Right forelimb (tissue), 1 donor: ENCODE results near the gene SREBF1.

ENCODE experiments used
- DNase-seq: peaks from one replicate; pipeline ENCODE4 v3.0.0-alpha.2; 2018

The SREBF1 gene

GRCh38 chr17:17822616-17823015 is 14.2 kb downstream of the SREBF1 start:
- no peak for DNase-seq

DNA sequence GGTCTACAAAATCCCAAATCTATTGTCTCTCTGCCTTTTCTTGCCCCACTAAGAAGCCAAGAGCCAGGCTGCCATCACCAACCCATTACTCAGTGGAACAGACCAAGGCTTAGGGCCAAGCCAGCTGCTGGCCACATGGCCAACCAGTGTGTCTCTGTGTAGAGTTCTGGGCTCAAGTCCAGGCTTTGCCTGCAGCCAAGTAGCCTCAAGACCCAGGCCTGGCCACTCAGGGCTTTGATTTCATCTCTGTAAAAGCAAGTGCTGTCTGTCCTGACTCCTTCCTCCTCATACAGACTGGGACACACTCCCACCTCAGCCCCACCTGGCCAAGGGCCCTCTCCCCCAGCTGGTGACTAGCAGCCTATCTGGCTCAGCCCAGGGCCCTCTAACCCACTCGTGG is 14.6 kb downstream of the SREBF1 start:
- no peak for DNase-seq

- DNase-seq: no peak
Measured at GRCh38 chr17:17820463-17821158, 16.2 kb downstream of the SREBF1 start.

- no peak for DNase-seq
Measured at GRCh38 chr17:17820046-17820445, 16.7 kb downstream of the SREBF1 start.

GRCh38 chr17:17819561-17819995 is 17.2 kb downstream of the SREBF1 start:
- no peak for DNase-seq

DNA sequence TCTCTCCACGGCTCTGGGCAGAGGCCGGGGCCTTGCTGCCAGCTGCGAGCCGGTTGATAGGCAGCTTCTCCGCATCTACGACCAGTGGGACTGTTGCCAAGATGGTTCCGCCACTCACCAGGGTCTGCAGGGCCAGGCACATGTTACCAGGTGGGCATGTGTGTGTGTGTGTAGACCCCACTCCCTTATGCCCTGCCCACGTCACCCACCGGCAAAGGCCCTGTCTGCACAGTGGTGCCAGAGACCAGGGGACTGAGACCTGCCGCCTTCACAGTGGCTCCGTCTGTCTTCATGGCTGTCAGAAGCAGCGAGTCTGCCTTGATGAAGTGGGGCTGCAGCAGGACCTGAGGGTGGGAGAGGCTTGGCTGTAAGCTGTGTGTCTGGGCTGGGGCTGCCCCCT is 17.7 kb downstream of the SREBF1 start:
- DNase-seq: no peak

- no peak for DNase-seq
Measured at GRCh38 chr17:17818088-17818526, 18.7 kb downstream of the SREBF1 start.

GRCh38 chr17:17817552-17817947 is 19.2 kb downstream of the SREBF1 start:
- no peak for DNase-seq

GRCh38 chr17:17816831-17817551 is 19.8 kb downstream of the SREBF1 start:
- DNase-seq: no peak

- DNase-seq: no peak
Measured at GRCh38 chr17:17816240-17816814, 20.5 kb downstream of the SREBF1 start.

DNA sequence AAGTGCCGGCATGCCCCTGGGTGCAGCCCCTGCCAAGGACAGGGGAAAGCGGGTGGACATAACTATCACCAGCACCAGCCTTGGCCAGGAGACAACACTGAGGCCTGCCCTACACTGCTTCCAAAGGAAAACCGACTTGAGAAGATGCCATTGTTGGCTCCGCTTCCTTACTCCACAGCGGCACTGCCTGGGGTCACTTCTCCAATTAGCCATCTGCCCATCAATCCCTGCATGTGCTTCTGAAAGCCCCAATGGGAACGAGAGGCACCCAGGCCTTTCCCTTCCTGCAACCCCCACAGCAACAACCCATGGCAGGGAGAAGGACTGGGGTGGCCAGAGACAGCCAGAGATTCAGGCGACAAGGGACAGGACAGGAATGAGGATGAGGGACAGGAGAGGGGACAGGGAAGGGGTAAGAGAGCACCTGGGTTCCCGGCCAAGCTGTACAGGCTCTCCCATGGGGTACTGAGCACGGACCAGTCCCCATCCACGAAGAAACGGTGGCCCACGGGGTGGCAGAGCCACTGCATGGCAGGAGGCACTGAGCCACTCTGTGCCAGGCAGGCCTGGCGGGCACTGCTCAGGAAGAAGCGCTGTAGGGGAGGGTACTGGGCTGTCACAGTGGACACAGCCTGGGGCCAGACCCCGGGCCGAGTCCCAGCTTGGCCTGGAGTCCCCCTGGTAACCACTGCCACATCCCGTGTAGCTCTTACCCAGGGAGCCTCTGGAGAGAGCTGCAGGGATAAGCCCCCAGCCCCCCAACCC is 21.2 kb downstream of the SREBF1 start:
- DNase-seq: no peak

GRCh38 chr17:17815062-17815406 is 21.8 kb downstream of the SREBF1 start:
- no peak for DNase-seq

DNA sequence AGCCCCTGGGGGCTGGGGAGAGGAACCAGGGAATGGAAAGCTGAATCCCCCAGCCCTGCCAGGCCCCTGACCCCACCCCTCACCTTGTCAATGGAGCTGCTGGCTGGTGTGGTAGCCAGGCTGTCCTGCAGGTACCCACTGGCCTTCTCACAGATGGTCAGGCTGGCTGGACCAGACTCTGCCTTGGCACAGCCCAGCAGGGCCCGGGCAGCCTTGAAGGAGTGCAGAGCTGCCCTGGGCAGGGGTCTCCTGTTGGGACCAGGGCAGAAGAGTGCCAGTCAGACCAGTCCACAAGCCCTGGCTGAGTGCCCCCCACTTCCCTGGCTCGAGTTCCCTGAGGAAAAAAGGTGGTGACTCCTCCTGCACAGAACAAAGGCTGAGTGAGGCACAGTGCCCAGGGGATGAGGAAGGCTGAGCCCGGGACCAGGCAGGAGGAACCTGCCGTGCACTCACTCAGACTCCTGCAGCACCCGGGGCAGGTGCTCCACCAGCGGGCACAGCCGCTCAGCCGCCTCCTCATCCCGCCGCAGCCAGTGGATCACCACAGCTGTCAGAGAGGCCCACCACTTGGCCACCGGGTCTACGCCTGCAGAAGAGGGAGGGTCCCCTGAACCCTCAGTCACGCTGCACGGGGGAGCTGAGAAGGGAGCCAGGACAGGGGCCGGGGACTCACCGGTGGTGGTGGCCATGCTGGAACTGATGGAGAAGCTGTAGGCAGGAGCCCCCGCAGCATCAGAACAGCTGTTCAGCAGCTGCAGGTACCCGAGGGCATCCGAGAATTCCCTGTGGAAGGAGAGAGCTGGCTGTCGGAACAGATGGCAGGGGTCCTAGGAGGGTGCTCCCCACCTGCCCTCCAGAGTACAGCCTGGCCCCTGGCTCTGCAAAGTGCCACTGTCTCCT is 22.4 kb downstream of the SREBF1 start:
- no peak for DNase-seq

DNA sequence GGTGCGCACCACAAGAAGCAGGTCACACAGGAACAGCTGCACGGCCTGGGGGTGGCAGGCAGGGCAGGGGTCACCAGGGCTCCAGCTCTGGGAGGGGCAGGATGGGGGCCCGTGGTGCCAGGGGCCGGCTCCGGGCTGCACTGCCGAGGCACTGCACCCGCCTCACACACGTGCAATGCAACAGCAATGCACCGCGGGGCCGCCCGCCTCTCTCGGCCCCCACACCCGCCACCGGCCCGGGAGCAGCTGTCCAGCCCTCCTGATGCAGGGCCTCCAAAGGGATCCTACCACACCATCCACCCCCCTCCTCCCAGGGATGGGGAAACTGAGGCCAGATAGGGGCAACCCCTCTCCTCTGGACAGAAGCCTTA is 23.1 kb downstream of the SREBF1 start:
- no peak for DNase-seq

- DNase-seq: no peak
Measured at GRCh38 chr17:17813055-17813724, 23.6 kb downstream of the SREBF1 start.

- peak; percentile 90 for DNase-seq
Measured at GRCh38 chr17:17812211-17813054, 24.4 kb downstream of the SREBF1 start.

DNA sequence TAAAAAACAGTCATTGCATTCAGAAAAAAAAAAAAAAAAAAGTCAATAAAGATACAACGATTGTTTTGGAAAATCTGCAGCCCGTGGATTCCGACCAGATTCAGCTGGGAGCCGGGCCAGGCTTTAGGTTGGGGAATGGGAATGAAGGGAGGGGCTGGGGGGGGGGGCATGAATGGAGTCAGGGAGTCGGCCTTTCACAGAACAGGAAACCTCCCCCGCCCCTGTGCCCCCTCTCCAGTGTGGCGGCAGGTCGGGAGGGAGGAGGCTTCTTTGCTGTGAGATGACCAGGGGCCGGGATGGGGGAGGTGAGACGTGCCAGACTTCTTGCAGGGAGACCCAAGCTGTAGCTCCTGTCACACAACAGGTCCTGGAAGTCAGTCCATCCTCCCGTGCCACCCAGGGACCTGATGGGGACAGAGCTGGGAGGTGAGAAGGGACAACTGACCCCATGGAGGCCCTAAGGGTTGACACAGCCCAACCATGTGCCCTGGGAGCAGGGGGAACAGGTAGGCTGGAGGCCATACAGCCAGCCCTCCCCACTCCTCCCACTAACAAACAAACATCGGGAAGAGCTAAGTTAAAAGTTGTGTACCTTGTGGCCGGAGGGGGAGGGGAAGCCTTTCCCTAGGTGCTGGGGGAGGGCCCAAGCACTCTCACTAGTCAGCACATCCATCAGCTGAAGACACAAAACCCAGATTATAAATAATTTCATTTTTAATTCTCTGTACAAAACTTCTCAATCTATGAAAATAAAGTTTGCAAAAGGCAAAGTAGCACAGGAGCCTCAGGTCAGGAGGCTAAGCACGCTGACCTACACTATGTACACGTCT is 25.2 kb downstream of the SREBF1 start:
- peak; percentile 86 for DNase-seq

DNA sequence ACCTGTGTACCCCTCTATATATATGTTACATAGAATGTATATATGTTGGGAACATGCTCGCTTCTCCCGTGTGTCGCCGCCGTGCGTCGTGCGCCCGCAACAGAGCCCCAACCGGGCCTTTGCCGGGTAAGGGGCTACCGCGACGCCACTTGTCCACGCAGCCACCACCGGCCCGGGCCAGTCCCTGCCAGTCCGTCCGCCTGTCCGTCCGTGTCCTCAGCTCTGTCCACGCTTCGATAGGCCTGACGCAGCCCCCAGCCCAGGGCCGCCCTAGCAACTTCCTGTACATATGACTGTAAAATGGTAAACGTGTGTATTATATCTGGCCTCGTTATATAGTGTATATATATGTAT is 25.9 kb downstream of the SREBF1 start:
- no peak for DNase-seq

GRCh38 chr17:17810084-17810894 is 26.5 kb downstream of the SREBF1 start:
- peak; percentile 85 for DNase-seq
